Amniotic stem cell (primary cell): ENCODE data around the gene KRTAP10-12.

Source experiments
- DNase-seq: peaks from one replicate; lab custom pipeline; 2025; lab: John Stamatoyannopoulos, UW

KRTAP10-12 gene

DNA sequence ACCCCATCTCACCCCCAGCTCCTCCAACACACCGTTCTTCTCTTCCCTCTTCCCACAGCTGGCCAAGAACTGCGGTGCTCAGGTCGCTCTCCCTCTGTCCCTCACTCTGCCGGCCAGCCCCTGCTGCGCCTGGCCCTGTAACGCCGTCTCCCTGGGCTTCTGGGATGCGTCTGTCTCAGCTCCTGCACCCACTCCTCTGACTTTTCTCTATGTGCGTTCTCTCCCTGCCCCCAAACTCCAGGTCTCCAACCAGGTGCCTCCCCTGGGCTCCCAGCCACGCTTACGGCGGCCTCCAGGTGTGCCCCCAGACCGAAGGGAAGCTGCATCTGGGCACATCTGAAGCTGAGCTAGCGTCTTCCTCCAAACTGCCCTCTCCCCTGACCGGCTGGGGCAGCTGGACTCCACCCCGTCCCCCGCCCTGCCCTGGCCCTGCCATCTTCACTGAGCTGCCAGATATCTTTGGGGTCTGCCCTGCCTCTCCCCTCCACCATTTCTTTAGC is 2.6 kb downstream of the KRTAP10-12 start:
- no peak for DNase-seq

DNA sequence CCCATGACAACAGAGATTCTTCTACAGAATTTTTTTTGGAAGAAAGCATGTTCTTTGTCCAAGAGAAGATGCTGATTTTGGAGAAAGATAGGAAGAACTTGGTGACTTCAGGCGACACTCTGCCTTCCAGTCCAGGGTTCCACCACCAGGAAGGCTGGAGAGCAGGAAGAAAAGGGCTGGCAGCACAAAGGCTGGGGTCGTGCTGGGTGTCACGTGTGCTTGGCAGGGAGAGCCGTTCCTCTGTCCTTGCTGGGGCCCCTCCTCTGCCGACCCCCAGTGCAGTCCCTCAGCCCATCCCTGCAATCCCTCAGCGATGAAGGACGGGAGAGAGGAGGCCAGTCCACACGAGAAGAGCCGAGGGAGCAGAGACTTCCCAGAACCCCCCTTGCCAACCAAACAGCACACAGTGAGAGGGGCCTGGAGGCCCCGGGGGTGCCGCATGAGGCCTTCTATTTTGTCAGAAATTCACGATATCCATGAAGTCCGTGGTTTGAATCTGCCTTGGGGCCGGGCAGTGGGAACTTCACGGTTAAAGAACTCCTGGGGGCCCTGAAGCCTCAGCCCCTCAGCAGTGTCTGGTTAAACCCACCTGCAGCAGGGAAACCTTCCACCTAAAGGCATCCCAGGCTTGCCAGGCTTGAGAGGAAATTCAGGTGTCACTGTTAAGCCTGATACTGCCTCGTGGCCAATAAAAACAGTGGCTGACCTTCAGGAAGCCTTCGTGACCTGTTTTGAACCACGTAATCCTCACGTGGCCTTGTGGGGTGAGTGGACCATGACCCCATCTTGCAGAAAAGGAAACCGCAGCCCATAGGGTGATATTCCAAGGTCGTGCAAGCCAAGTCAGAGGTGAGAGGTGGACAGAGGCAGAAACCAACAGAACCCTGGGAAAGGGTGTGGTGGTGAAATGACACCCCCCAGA is 3.4 kb downstream of the KRTAP10-12 start:
- no peak for DNase-seq

DNA sequence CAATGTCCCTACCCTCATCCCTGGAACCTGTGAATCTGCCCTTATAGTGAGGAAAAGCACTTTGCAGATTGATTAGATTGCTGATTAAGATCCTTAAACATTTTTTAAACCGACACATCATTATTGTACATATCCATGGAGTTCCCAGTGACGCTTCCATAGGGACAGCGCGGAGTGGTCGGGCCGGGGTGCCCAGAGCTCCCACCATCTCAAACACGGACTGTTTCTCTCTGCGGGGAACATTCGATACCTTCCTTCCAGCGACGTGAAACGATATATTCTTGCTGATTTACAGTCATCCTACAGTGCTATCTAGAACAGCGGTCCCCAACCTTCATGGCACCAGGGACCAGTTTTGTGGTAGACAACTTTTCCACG is 4.0 kb downstream of the KRTAP10-12 start:
- DNase-seq = no peak

GRCh38 chr21:44701541-44701940 is 4.6 kb downstream of the KRTAP10-12 start:
- no peak for DNase-seq

GRCh38 chr21:44702111-44702972 is 5.4 kb downstream of the KRTAP10-12 start:
- no peak for DNase-seq

DNA sequence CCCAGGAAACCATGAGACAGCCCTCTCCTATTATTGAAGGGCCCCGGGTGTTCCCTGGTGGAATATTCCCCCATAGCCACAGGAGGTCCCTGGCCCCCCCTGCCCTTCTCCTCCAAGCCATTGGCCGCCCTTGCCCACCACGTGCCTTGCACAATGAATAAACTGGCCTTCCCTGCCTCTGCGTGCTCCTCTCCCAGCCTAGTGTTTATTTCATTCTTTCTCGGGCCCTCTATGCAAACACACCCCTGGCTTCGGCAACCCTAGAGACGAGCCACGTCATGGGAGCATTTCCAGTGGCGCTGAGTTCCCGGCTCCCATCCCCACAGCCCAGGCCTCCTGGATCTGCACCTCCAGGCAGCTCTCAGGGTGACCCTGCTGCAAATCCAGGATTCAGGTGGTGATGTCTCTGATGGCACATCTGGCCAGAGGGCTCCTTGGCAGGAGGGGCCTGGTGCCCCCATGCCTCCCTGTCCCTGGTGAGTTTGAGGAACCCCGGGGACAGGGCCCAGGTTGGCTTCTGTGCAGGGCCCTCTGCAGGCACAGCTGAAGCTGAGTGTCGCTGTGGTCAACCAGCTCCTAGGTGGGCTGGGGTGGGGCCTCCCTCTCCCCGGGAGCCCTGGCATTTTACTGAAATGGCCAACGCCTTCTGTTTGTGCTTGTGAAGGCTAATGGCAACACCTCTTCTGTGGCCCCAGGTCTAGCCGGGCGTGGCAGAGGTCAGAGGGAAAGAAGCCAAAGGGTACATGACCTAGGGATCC is 6.2 kb downstream of the KRTAP10-12 start:
- DNase-seq = no peak

- DNase-seq = no peak
These were observed 7.0 kb downstream of the KRTAP10-12 start for GRCh38 chr21:44703731-44704635.

DNA sequence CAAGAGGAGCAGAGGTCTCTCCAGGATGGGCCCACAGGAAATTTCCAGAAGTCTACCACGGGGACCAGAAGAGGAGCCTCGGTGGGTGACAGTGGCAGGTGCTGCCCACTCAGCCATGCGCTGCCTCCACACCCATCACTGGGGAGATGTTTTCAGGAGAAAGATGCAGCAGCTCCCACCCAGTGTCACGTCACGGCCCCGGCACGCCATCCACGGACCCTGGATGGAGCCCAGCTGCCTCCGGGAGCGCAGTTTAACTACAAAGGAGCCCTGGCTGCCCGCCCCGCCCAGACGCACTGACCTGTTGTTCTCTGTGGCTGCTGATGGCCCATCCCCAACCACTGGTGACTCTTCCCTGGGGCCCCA is 7.6 kb downstream of the KRTAP10-12 start:
- no peak for DNase-seq

- DNase-seq = no peak
These were observed 9.2 kb downstream of the KRTAP10-12 start for GRCh38 chr21:44706026-44706705.

DNA sequence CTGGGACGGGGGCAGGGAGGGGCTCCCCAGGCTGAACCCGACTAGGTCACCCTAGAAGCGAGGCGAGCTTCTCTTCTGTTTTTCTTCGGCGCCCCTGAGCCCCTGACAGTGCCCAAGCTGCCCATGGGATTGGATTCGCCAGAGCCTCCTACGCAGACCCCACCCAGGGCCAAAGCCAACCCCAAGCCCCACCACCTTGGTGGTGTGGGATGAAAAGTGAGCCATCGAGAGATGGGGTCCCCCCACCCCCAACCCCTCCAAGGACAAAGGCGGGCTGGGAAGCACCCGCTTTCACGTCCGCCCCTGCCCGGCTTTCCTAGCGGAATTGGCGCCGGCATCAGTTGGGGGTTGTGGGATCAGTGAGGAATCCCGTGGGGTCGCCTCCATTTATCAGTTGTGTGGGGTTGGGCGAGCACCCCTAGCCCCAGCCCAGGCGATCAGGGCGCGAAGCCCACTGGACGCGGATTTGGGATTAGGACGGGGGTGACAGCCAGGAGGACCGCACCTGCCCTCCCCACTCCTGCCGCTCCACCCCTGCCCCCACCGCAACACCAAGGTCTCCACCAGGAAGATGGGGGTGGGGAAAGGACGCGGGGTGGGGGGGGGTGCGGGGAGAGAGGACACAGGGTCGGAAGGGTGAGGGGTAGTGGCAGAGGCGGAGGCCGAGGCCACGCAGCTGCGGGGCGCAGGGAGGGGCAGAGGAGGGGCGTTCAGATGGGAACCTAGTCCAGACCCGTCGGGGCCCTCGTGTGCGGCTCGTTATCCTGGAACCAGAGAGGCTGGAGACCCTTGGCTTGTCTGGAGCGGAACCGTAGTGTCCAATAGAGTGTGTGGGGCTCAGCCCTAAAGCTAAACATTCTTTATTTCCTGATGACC is 10.0 kb downstream of the KRTAP10-12 start:
- no peak for DNase-seq

DNA sequence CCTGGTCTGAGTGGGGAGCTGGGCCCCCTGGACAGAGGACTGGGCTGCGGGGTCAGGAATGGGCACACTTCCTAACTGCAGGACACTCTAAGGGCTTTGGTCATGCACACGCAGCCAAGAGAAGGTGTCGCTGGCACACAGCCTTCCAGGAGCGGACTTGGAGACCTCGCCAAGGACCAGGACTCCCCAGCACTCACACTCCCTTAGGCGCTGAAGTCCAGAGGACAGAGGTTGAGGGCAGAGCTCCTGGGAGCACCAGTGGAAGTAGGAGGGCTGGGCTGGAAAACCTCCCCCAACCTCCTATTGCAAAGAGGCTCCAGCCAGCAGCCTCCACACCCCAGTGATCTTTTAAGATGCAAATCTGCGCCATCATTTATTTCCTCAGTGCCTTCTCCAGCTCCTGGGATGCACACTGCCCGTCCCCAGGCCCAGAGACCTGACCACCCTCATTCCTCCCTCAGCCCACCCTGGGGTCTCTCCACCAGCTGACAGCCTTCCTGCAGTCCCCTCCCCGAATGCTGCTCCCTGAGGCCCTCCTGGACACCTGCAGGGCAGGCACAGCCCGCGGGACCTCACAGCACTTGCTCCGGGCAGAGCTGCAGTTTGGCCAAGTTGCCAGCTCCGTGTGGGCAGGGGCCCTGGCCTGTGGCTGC is 11.4 kb downstream of the KRTAP10-12 start:
- DNase-seq = no peak

GRCh38 chr21:44708866-44709425 is 12.0 kb downstream of the KRTAP10-12 start:
- no peak for DNase-seq

DNA sequence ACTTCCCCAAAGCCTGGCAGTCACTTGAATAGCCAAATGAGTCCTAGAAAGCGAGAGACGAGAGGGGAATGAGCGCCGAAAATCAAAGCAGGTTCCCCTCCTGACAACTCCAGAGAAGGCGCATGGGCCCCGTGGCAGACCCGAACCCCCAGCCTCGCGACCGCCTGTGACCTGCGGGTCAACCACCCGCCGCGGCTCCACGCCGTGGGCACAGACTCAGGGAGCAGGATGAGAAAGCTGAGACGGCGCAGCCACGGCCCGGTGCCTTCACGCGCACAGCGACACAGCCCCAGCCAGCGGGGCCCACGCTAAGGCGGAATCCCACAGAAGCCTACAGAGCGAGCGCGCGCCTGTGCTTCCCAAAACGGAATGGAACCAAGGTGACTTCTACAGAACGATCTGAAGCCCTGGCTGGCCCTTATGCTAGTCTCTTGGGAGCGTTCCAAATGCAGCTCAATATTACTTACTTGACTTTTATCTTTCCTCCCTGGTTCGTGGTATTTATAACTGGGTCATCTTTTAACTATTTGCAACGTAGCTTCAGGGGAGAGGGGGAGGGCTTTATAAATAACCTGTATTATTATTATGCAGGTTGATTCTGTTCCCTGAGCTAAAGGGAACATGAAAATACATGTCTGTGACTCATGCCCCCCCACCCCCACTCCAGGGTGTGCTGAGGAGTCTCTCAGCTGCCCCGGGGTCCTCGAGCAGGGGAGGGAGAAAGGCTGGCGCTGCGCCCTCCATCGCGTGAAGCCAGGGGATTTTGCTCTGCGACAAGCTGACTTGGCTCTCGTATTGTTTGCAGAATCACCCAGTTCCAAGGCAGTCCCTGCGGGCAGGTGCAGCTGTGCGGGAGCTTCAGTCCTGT is 12.7 kb downstream of the KRTAP10-12 start:
- no peak for DNase-seq

DNA sequence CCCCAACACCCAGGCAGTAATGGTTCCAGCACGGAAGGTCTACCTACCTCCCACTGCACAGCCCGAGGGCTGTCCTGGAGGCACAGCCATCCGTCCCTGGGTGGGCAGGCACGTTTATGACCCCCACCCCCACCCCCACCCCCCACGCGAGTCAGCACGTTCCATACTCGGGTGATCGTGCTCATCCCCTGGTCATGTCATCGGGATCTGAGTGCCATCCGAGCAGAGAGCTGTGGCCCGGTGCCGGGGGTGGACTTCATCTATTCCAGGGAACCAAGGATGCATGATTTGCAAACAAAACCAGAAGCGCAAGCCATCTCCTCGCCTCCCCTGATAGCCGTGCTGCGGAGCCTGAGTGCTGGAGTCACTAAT is 13.3 kb downstream of the KRTAP10-12 start:
- no peak for DNase-seq

DNA sequence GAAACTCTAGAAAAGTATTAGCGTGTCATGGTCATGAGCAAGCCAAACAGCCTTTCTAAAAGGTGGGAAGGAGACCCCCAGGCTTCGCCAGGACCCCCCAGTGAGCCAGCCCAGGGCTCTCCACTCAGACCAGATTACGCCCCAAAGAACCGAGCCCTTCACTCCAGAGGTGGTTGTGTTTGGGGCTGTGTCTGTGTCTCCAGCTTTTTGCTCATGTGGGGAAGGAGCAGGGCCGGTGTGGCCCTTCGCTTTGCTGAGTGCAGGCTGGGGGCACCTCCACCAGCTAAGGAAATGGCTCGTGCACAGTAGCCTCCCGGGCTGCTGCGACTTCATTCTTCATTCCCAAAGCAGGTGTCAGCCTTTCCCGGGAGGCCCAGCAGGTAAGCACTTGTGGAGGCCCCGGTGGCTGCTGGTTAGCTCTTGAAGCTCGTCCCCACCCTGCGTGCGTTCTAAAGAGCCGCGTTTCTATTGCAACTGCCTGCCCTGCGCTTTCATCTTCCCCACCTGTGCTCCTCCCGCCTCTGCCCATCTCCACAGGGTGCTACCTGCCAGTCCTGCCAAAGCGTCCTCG is 13.9 kb downstream of the KRTAP10-12 start:
- no peak for DNase-seq

GRCh38 chr21:44711327-44712202 is 14.6 kb downstream of the KRTAP10-12 start, which contains the start of gene TSPEAR:
TSPEAR (minus strand) TSS chr21:44711572; CDS start chr21:44711514, 58 bp downstream.
- DNase-seq = no peak
